ENCODE results near the gene ODF2L.
"Not testable (repeated sequence)": the region's sequence is repeated elsewhere in the genome, so short reads cannot be mapped to it uniquely, and the experiment has no call there.

ODF2L gene

GRCh38 chr1:86387916-86388627 is 8.1 kb downstream of the ODF2L start:
- no peak for DNase-seq

GRCh38 chr1:86382878-86383277 is 13.2 kb downstream of the ODF2L start:
- DNase-seq, result no peak

- DNase-seq, result no peak
Measured at GRCh38 chr1:86381223-86381622, 14.9 kb downstream of the ODF2L start.

DNA sequence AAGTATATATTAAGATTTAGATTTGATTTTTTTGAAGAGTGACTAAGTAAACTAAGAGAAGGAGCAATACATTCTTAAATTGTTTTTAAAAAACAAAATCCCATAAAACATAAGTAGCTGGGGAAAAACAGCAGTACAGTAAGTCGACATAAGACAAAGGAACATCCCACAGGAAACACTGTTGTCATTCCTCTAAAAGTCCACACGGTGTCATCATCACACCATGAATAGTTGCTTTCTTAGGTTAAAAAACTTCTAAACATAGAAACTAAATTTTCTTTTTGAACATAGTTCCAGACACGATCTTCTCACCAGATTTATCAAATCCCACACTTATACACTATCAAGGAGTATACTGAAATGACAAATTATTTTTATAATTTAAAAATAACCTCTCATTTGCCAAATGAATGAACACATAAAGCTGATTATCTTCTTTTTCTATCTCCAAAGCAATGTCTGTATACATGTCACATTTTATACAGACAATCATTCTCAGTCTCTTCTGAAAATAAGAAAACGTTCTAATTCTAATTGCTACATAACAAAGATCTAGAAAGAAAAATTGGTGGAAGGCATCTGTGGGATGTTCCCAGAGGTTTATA is 15.8 kb downstream of the ODF2L start:
- no peak for DNase-seq

DNA sequence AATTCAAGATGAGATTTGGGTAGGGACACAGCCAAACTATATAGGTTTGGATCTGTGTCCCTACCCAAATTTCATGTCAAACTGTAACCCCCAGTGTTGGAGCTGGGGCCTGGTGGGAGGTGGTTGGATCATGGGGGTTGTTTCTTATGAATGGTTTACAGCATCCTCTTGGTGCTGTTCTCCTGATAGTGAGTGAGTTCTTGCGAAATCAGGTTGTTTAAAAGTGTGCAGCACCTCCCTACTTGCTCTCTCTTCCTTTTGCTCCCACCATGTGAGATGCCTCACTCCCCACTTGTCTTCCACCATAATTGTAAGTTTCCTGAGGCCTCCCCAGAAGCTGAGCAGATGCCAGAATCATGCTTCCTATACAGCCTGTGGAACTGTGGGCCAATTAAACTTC is 17.3 kb downstream of the ODF2L start:
- no peak for DNase-seq

GRCh38 chr1:86377341-86377740 is 18.8 kb downstream of the ODF2L start:
- DNase-seq, result no peak

DNA sequence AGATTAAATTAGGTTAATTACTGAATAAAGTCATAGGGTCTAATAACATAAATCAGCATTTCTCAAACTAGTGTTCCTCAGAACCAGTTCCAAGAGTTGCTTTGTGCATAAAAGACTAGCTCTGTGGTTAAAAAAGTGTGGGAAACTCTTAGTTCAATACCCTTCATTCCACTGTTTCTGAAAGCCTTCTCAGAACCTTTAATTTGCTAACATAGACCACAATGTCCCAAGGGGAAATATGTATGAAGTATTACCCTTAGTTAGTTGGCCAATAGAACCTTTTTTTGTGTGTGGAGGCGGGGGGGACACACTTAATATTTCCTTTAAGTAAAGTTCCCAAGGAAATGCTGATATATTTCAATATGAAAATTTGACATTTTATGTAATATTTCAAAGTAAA is 20.4 kb downstream of the ODF2L start:
- no peak for DNase-seq

GRCh38 chr1:86370601-86371022 is 25.5 kb downstream of the ODF2L start:
- DNase-seq, result no peak

GRCh38 chr1:86365896-86366295 is 30.2 kb downstream of the ODF2L start:
- no peak for DNase-seq

DNA sequence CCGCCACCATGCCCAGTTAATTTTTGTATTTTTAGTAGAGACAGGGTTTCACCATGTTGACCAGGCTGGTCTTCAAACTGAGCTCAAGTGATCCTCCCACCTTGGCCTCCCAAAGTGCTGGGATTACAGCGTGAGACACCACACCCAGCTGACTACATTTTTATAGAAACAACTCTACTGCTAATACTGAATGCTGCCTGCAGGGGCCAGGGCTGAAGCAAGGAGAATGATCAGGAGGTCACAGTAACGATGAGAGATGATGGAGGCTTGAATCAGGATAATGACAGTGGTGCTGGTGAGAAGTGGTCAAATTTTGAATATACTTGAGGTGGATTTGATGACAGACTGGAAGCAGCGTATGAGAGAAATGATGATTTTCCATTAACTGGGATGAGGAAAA is 33.3 kb downstream of the ODF2L start:
- no peak for DNase-seq

- no peak for DNase-seq
Measured at GRCh38 chr1:86357796-86358195, 38.3 kb downstream of the ODF2L start.

DNA sequence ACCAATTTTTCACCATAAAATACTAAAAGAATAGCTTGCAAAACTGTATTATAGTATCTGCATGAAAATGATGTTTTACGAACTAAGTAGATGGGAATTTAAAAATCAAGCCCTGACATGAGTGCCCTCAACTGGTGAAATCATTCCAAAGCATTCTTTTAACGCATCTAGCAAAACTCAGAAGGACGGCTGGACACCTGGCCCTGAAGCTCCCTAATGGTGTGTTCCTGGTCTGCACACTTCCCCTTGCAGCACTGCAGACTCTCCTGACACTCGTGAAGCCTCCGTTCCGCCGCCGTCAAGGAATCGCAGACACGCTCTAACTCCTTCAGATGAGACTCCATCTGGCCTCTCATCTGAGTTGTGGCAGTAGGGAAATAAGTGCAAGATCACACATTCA is 39.9 kb downstream of the ODF2L start:
- DNase-seq, result no peak

- DNase-seq, result no peak
Measured at GRCh38 chr1:86352086-86352485, 44.0 kb downstream of the ODF2L start.

GRCh38 chr1:86350230-86350629 is 45.9 kb downstream of the ODF2L start:
- not testable (repeated sequence) for DNase-seq

GRCh38 chr1:86346388-86346787 is 49.7 kb downstream of the ODF2L start:
- DNase-seq, result no peak

GRCh38 chr1:86345042-86345441 is 51.1 kb downstream of the ODF2L start:
- DNase-seq, result no peak

DNA sequence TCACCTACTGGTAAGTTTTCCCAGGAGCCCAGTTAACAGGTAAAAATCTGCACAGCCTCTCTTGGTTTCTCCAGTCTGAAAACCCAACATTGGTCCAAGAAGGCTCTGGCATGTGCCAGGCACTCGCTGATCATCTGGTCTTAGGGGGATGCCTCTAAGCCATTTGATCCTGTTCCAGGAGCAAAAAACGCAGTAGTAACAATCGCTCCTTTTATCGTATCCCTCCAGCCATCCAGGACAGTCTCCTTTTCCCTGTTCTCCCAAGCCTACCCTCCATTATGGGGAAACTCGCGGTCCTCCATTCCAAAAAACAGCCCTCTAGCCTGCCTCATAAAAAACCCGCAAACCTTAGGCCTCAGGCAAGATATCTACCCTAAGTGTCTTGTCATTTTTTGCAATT is 56.2 kb downstream of the ODF2L start:
- DNase-seq, result no peak

DNA sequence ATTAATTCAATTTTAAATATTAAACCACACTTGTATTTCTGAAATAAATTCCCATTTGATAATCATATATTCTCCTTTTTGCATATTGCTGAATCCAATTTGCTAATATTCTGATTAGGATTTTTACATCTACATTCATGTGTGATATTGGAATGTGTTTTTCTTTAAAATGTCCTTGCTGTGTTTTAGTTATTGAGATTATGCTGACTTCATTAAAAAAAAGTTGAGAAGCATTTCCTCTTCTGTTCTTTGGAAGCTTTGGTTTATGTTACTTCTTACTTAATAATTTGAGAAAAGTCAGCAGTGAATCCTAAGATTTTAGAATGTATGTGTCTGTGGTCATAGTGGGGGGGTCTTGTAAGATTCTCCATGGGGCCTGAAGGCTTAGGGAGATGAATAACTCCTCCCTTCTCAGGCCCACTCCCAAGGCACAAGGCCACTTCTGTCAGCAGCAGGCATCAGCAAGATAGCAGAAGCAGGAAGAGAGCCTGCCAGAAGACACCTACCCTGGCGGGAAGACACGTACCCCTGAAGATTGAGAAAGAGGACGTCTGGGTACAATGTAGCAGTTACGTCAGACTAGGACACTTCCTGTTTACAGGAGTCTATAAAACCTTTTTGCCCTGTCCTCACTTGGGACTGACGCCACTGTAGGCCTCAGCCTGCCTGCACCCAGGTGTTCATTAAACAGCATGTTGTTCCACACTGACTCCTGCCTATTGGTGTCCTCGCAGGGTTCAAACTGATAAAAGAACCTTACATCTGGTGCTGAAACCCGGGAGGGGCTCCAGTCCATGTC is 56.9 kb downstream of the ODF2L start:
- no peak for DNase-seq

GRCh38 chr1:86335916-86336315 is 60.2 kb downstream of the ODF2L start:
- no peak for DNase-seq

GRCh38 chr1:86325264-86325663 is 70.9 kb downstream of the ODF2L start:
- DNase-seq, result no peak

DNA sequence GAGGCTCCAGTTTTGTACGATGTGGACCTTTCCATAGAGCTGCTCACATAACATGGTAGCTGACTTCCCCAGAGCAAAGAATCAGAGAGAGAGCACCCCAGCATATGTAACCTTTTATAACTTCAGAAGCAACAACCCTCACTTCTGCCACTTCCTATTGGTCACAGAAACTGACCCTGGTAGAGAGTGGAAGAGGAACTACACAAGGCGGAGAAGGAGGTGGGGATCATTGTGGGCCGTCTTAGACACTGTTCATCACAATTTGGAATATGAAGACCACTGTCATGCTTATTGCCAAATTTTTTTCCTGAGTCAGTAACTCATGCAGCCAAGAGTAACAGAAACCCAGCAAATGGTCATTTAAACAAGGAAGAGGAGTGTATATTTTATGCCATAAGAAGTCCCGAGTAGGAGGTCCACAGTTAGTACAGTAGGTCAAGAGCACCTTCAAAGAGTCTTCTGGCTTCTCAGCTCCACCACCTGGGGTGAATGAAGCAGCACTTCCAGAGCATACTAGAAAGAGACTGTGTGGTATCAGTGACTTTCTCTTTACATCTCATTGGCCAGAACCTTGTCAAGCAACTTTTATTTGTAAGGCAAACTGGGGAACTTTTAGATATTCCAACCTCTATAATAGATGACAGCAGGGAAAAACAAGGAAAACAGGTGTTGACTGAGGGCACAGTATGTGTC is 71.8 kb downstream of the ODF2L start:
- DNase-seq, result no peak

DNA sequence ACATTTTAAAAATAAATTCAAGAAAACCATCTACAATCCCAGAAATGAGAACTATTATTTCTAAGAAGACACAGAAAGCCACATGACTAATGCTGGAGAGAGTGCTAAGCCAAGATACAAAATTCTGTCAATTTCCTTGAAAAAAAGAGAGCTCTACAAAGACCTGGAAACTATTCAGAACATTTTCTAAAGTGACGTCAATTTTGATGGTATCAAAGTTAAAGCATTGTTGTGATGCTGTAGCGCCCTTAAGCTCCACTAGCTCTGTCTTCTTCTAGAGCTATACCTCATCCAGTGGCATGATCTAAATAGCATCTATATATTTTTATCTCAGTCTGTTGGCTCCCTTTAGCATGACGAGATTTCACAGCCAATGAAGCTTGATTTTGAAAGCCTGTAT is 73.9 kb downstream of the ODF2L start:
- no peak for DNase-seq

DNA sequence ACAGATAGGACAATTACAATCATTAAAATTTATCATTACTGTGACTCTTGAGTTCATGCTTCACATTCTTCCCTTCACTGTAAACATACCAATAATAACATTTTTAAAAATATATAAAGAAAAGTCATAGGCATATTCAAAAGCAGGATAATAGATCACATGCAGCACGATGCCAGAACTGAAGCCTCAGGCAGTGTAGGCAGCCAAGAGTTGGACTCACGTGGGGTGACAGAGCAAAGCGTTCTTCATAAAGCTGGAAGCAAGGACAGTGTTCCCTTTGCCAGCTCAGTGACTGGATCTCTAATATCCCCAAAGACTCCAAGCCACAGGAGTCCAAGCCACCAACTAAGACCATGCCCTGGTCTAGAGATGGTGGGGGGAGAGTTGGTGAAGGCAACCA is 77.7 kb downstream of the ODF2L start:
- no peak for DNase-seq
